GM23248 (cell line): Measurements from ENCODE around the gene SALL3. TPM values are rescaled to one million over a fixed set of nuclear protein-coding genes. Genes with fewer than 3 reads are reported as not detected.

Experiments used
- DNase-seq: peaks from one replicate; pipeline ENCODE4 v3.0.0-alpha.2; 2015
- H2AFZ ChIP-seq: fragments of 200-600 bp; sonication (generic); 2 replicates; pipeline ENCODE4 v1.6.1; 2016; ENCODE audit warnings: antibody characterized with exemption
- H3F3A ChIP-seq: fragments of 200-600 bp; sonication (generic); 2 replicates; pipeline ENCODE4 v1.6.1; 2016; ENCODE audit warnings: mild to moderate bottlenecking, antibody characterized with exemption, mixed run types; ENCODE audit not compliant: insufficient read depth
- H3K27ac ChIP-seq: fragments of 200-600 bp; sonication (generic); 2 replicates; pipeline ENCODE4 v1.5.1; 2016; ENCODE audit warnings: mild to moderate bottlenecking
- H3K27me3 ChIP-seq: fragments of 200-600 bp; sonication (generic); replicated peaks from 2 replicates; pipeline ENCODE4 v1.6.1; 2016; ENCODE audit warnings: mild to moderate bottlenecking; ENCODE audit not compliant: insufficient read depth
- H3K36me3 ChIP-seq: fragments of 200-600 bp; sonication (generic); 2 replicates; pipeline ENCODE4 v1.6.1; 2016; ENCODE audit warnings: low read depth, mild to moderate bottlenecking
- H3K4me1 ChIP-seq: fragments of 200-600 bp; sonication (generic); 2 replicates; pipeline ENCODE4 v1.6.1; 2016; ENCODE audit warnings: mild to moderate bottlenecking; ENCODE audit not compliant: insufficient read depth
- H3K4me2 ChIP-seq: fragments of 200-600 bp; sonication (generic); one replicate; pipeline ENCODE4 v1.6.1; 2016; ENCODE audit warnings: mild to moderate bottlenecking; ENCODE audit not compliant: unreplicated experiment
- H3K4me3 ChIP-seq: fragments of 200-600 bp; sonication (generic); 2 replicates; pipeline ENCODE4 v1.5.1; 2016; ENCODE audit warnings: mild to moderate bottlenecking
- H3K79me2 ChIP-seq: fragments of 200-600 bp; sonication (generic); 2 replicates; pipeline ENCODE4 v1.6.1; 2016; ENCODE audit warnings: mild to moderate bottlenecking; ENCODE audit not compliant: insufficient read depth
- H3K9ac ChIP-seq: fragments of 200-600 bp; sonication (generic); 2 replicates; pipeline ENCODE4 v1.6.1; 2016; ENCODE audit warnings: mild to moderate bottlenecking
- H3K9me2 ChIP-seq: fragments of 200-600 bp; sonication (generic); 2 replicates; pipeline ENCODE4 v1.6.1; 2016; ENCODE audit warnings: mixed run types, mild to moderate bottlenecking, moderate library complexity; ENCODE audit not compliant: insufficient read depth
- H3K9me3 ChIP-seq: fragments of 200-600 bp; sonication (generic); one replicate; pipeline ENCODE4 v1.6.1; 2017; ENCODE audit warnings: low read depth
- H4K20me1 ChIP-seq: fragments of 200-600 bp; sonication (generic); 2 replicates; pipeline ENCODE4 v1.6.0; 2016; ENCODE audit not compliant: insufficient read depth
- EZH2 ChIP-seq: fragments of 200-600 bp; sonication (generic); IDR thresholded peaks from 2 replicates; pipeline ENCODE4 v1.6.1; 2018; ENCODE audit warnings: antibody characterized with exemption, mild to moderate bottlenecking; ENCODE audit not compliant: insufficient read depth, poor library complexity, severe bottlenecking
- EZH2phosphoT487 ChIP-seq: fragments of 200-600 bp; sonication (generic); IDR thresholded peaks from 2 replicates; pipeline ENCODE4 v1.6.1; 2018; ENCODE audit warnings: antibody characterized with exemption, moderate library complexity, mild to moderate bottlenecking, low read depth; ENCODE audit not compliant: insufficient read depth
- WGBS, 2 experiments: methylation state at CpG; one replicate each; pipeline ENCODE4 v1.1.6; 2015 to 2017; ENCODE audit warnings: low lambda C conversion rate in 2 of 2, low coverage in 1 of 2; ENCODE audit errors: missing lambda C conversion rate in 2 of 2; 5-methylcytosine and 5-hydroxymethylcytosine counted together
- in situ Hi-C: fragments of 300-500 bp; cut with MboI; formaldehyde crosslinking; loops from 2 replicates; pipeline ENCODE4 v1.15.0; 2020
- polyA plus RNA-seq: library from polyadenylated mRNA; unstranded; fragments of >200 nt; fragmentation: Nextera tagmentation; extraction: Ambion mirVana; gene quantifications from 2 replicates; pipeline ENCODE4 v1.2.1, GENCODE V29; 2016
- total RNA-seq: library from RNA; depleted of rRNA; stranded (reverse); fragments of >200 nt; shearing (Covaris generic); gene quantifications from 2 replicates; pipeline ENCODE4 v1.2.3, GENCODE V29; 2014

SALL3 gene
- total and polyA plus RNA-seq, 2 experiments from 2014 or later, result not detected

- DNase-seq, result no peak
- Histone ChIP-seq H2AFZ (no peak overlapping the region), H3K36me3 (no peaks in the 10 kb centered on the region), H3K4me2 (no peak overlapping the region), H3K27ac (no peak overlapping the region), H3K9me2 (no peaks in the 10 kb centered on the region), H3K27me3 (no peaks in the 10 kb centered on the region; the same call in 1 of the 2 replicates), H3K79me2 (no peaks in the 10 kb centered on the region), H4K20me1 (no peaks in the 10 kb centered on the region), H3K4me1 (no peaks in the 10 kb centered on the region), H3K9ac (no peak overlapping the region), H3F3A (no peaks in the 10 kb centered on the region), H3K9me3 (no peaks in the 10 kb centered on the region), H3K4me3 (no peak overlapping the region)
- 81 to 85% methylated on average over 33 to 38 of the region's 38 CpGs for WGBS, 2 experiments
- TF ChIP-seq EZH2, result no peak
- no peak for TF ChIP-seq EZH2phosphoT487
- in situ Hi-C loops, result no loop called here
Measured at GRCh38 chr18:78994531-78994930, 14.9 kb downstream of the SALL3 start.

GRCh38 chr18:78994977-78995582, 15.5 kb downstream of the SALL3 start:
- no peak overlapping the region for H2AFZ ChIP-seq
- no peak overlapping the region for H3K9ac ChIP-seq
- TF ChIP-seq EZH2phosphoT487 (no peak), EZH2 (no peak)
- H3K27me3 ChIP-seq, result no peaks in the 10 kb centered on the region; the same call in 1 of the 2 replicates
- H3K9me2 ChIP-seq, result no peaks in the 10 kb centered on the region
- no peak overlapping the region for H3K4me2 ChIP-seq
- DNase-seq, result no peak
- no peaks in the 10 kb centered on the region for H3K36me3 ChIP-seq
- 86 to 96% methylated on average over 33 to 44 of the region's 44 CpGs for WGBS, 2 experiments
- H3K9me3 ChIP-seq, result no peaks in the 10 kb centered on the region
- no peaks in the 10 kb centered on the region for H4K20me1 ChIP-seq
- in situ Hi-C loops, result no loop called here
- no peak overlapping the region for H3K4me3 ChIP-seq
- no peak overlapping the region for H3K27ac ChIP-seq
- no peaks in the 10 kb centered on the region for H3K4me1 ChIP-seq
- no peaks in the 10 kb centered on the region for H3F3A ChIP-seq
- no peaks in the 10 kb centered on the region for H3K79me2 ChIP-seq

- Histone ChIP-seq H3K79me2 (no peaks in the 10 kb centered on the region), H3K27ac (no peak overlapping the region), H3K4me1 (no peaks in the 10 kb centered on the region), H3K36me3 (no peaks in the 10 kb centered on the region), H3K9ac (no peak overlapping the region), H3F3A (no peaks in the 10 kb centered on the region), H3K4me2 (no peak overlapping the region), H4K20me1 (no peaks in the 10 kb centered on the region), H3K4me3 (no peak overlapping the region), H3K9me3 (no peaks in the 10 kb centered on the region), H2AFZ (no peak overlapping the region), H3K9me2 (no peaks in the 10 kb centered on the region), H3K27me3 (no peaks in the 10 kb centered on the region)
- WGBS, 2 experiments, result 52 to 58% methylated on average over 21 to 22 of the region's 22 CpGs
- in situ Hi-C loops, result no loop called here
- TF ChIP-seq EZH2, result no peak
- TF ChIP-seq EZH2phosphoT487, result no peak
- no peak for DNase-seq
Measured at GRCh38 chr18:78995740-78996395, 16.2 kb downstream of the SALL3 start.

- DNase-seq, result no peak
- WGBS, 2 experiments, result 80 to 82% methylated on average over 43 to 44 of the region's 44 CpGs
- in situ Hi-C loops, result no loop called here
Measured at GRCh38 chr18:78996741-78997490, 17.3 kb downstream of the SALL3 start.

More at GRCh38 chr18:78996741-78997490, 17.3 kb downstream of the SALL3 start:
- Histone ChIP-seq H3K4me1 (no peaks in the 10 kb centered on the region), H3K9ac (no peak overlapping the region), H3F3A (no peaks in the 10 kb centered on the region), H3K4me3 (no peak overlapping the region), H3K36me3 (no peaks in the 10 kb centered on the region), H3K4me2 (no peak overlapping the region), H3K9me2 (no peaks in the 10 kb centered on the region), H3K27ac (no peak overlapping the region), H4K20me1 (no peaks in the 10 kb centered on the region), H3K79me2 (no peaks in the 10 kb centered on the region), H2AFZ (no peak overlapping the region), H3K9me3 (no peaks in the 10 kb centered on the region), H3K27me3 (no peaks in the 10 kb centered on the region)
- TF ChIP-seq EZH2, result no peak
